Cerebellar cortex (tissue), 1 donor: ENCODE results near the gene APOC1.
"Not testable (repeated sequence)": the region's sequence is repeated elsewhere in the genome, so short reads cannot be mapped to it uniquely, and the experiment has no call there.

Source experiments
- DNase-seq: peaks from one replicate; pipeline ENCODE4 v3.0.0-alpha.2; 2015; ENCODE audit warnings: low spot score

The APOC1 gene

GRCh38 chr19:44889830-44890365, 24.5 kb upstream of the APOC1 start:
- no peak for DNase-seq

GRCh38 chr19:44890366-44891015, 23.9 kb upstream of the APOC1 start:
- DNase-seq: peak; percentile 100

DNA sequence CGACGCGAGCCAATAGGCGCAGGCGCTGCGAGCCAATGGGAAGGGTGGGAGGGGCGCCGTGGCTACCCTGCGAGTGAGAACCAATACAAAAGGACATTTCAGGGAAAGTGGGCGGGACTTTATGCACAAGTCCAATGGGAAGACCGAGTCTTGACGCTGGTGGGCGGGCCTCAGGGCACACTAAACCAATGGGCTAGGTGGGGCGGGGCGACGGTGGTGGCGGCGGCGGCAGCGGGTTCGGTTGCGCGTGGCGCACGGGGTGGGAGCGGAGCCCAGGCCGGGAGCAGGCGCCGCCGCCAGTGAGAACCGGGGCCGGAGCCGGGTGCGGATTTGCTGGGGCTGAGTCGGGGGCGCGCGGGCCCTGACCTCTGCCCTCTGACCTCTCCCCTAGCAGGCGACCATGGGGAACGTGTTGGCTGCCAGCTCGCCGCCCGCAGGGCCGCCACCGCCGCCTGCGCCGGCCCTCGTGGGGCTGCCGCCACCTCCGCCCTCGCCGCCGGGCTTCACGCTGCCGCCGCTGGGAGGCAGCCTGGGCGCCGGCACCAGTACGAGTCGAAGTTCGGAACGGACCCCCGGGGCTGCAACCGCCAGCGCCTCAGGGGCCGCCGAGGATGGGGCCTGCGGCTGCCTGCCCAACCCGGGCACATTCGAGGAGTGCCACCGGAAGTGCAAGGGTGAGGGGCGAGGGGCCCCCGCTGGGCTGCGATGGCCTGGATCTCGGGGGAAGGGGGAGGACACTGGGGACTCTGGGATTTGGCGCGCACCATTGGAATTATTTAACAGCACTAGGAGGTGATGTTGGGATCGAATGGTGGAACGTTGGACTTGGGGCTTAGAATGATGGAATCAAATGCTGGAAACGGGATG, 23.2 kb upstream of the APOC1 start, which contains the start of gene TOMM40:
TSS of gene TOMM40 (plus strand) at position 239 of the 867 bp plus-strand sequence. CDS start at position 401, 162 bp downstream.
- no peak for DNase-seq

DNA sequence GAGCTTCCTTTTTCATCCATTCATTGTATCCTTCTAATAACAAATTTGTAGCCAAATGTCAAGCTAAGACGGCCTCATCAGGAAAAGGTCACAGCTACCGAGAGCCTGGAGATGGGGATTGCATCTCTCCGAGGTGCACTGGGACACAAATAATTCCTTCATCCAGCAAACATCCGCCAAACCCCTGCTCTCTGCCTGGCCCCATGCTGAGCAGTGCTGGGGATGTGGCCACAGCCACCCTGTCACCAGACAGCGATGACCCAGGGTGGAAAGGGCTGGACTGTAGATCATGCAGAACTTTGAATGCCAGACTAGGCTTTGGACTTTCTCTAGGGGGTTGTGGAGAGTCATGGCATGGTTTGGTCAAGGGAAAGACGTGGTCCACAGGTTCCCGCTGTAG, 21.5 kb upstream of the APOC1 start:
- no peak for DNase-seq

DNA sequence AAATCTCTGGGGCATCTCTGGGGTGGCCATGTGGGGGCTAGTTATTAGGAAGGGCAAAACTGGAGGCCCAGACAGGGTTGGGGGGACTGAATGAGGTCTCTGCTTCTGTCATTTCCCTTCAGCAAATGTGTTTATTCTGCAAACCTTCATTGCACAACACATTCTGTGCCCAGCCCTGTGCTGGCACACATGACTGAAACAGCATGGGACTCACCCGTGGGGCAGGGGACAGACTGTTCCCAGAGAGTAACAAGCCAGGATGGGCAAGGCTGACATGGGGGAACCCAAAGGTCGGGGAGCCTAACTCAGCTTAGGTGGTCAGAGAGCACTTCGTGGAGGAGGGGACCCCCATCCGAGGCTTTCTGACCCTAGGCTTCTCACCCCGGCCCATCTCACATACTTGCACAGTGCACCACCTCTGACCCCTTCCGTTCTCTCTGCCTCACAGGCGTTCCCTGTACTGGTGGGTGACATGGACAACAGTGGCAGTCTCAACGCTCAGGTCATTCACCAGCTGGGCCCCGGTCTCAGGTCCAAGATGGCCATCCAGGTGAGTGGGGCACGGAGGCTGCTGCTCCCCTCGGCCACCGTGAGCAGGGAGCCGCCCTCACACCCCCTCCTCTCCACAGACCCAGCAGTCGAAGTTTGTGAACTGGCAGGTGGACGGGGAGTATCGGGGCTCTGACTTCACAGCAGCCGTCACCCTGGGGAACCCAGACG, 20.9 kb upstream of the APOC1 start:
- DNase-seq: no peak

- DNase-seq: no peak
Observed at GRCh38 chr19:44894052-44894400, 20.4 kb upstream of the APOC1 start.

GRCh38 chr19:44894946-44895345, 19.5 kb upstream of the APOC1 start:
- DNase-seq: no peak

- DNase-seq: no peak
Observed at GRCh38 chr19:44897835-44898234, 16.6 kb upstream of the APOC1 start.

DNA sequence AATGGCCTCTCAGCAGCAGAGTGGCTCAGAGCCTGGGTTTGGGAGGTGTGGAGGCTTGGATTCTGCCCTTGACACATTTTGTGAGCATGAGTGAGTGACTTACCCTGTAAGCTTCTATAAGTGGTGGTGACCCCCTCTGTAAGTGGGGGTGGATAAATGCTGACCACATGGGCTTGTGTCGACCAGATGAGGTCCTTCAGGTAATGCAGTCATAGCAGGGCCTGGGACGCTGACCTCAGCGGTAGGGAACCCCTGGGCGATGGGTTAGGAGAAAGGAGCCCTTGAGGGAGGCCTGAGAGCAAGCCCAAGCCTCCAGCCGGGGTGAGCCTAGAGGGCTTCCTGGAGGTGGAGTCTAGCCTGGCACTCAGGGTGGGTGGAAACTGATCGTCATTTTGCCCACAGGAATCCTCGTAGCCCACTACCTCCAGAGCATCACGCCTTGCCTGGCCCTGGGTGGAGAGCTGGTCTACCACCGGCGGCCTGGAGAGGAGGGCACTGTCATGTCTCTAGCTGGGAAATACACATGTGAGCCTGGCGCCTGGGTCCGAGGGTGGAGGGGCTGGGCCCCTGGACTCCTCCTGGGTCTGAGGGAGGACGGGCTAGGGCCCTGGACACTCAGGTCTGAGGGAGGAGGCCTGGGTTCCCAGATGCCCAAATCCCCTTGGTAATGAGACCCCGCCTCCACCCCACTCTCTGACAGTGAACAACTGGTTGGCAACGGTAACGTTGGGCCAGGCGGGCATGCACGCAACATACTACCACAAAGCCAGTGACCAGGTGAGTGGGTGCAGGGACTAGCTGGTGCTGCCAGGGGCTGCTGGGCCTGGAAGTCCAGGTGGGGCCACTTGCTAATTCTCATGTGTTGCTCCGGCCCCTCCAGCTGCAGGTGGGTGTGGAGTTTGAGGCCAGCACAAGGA, 13.8 kb upstream of the APOC1 start:
- no peak for DNase-seq

DNA sequence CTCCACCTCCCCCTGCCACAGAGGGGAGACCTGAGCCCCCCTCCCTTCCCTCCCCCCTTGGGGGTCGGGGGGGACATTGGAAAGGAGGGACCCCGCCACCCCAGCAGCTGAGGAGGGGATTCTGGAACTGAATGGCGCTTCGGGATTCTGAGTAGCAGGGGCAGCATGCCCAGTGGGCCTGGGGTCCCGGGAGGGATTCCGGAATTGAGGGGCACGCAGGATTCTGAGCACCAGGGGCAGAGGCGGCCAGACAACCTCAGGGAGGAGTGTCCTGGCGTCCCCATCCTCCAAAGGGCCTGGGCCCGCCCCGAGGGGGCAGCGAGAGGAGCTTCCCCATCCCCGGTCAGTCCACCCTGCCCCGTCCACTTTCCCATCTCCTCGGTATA, 11.2 kb upstream of the APOC1 start:
- no peak for DNase-seq

- DNase-seq: peak; percentile 73
Observed at GRCh38 chr19:44903602-44904425, 10.6 kb upstream of the APOC1 start.

- DNase-seq: peak; percentile 24
Observed at GRCh38 chr19:44904426-44904994, 9.9 kb upstream of the APOC1 start.

- DNase-seq: peak; percentile 80
Observed at GRCh38 chr19:44905437-44906160, 8.8 kb upstream of the APOC1 start, which contains the start of gene APOE. TSS of gene APOE (plus strand) at chr19:44905796. CDS start at chr19:44906625, 829 bp downstream.

DNA sequence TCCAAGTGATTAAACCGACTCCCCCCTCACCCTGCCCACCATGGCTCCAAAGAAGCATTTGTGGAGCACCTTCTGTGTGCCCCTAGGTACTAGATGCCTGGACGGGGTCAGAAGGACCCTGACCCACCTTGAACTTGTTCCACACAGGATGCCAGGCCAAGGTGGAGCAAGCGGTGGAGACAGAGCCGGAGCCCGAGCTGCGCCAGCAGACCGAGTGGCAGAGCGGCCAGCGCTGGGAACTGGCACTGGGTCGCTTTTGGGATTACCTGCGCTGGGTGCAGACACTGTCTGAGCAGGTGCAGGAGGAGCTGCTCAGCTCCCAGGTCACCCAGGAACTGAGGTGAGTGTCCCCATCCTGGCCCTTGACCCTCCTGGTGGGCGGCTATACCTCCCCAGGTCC, 6.8 kb upstream of the APOC1 start:
- no peak for DNase-seq

GRCh38 chr19:44908074-44908835, 6.2 kb upstream of the APOC1 start:
- no peak for DNase-seq

DNA sequence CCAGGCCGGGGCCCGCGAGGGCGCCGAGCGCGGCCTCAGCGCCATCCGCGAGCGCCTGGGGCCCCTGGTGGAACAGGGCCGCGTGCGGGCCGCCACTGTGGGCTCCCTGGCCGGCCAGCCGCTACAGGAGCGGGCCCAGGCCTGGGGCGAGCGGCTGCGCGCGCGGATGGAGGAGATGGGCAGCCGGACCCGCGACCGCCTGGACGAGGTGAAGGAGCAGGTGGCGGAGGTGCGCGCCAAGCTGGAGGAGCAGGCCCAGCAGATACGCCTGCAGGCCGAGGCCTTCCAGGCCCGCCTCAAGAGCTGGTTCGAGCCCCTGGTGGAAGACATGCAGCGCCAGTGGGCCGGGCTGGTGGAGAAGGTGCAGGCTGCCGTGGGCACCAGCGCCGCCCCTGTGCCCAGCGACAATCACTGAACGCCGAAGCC, 5.6 kb upstream of the APOC1 start:
- no peak for DNase-seq

- DNase-seq: no peak
Observed at GRCh38 chr19:44909775-44910174, 4.6 kb upstream of the APOC1 start.

DNA sequence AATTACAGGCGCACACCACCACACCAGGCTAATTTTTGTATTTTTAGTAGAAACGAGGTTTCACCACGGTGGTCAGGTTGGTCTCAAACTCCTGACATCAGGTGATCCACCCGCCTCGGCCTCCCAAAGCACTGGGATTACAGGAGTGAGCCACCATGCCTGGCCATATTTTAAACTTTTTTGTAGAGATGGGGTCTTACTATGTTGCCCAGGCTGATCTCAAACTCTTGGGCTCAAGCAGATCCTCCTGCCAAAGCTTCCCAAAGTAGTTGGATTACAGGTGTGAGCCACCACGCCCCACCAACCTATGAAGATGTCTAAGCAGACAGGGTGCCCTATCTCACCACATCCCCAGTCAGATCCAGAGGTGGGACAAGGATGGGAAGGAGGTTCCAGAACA, 2.5 kb upstream of the APOC1 start:
- not testable (repeated sequence) for DNase-seq

- DNase-seq: no peak
Observed at GRCh38 chr19:44912854-44913253, 1.6 kb upstream of the APOC1 start.
